ENCODE measurements around the gene ARIH2.

GRCh38 chr3:48989126-48989795, 70.6 kb downstream of the ARIH2 start:
- TF ChIP-seq CTCF (IDR thresholded peaks at IDR 0.05 in 4 of 5, conservative IDR thresholded peaks at IDR 0.05 in 1 of 5) (no peak), POLR2A (IDR thresholded peaks at IDR 0.05) (no peak)

Measured in gastrocnemius medialis (tissue), 4 donors.